ENCODE measurements around the gene ZBTB47.

DNA sequence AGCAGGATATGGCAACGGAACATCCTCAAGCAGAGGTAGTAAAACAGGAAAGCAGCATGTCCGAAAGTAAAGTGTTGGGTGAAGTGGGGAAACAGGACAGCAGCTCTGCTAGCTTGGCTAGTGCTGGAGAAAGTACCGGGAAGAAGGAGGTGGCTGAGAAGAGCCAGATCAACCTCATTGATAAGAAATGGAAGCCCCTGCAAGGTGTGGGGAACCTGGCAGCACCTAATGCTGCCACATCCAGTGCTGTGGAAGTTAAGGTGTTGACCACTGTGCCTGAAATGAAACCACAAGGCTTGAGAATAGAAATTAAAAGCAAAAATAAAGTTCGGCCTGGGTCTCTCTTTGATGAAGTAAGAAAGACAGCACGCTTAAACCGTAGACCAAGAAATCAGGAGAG, 14.3 kb upstream of the ZBTB47 start:
- TF ChIP-seq, protein P1, sequence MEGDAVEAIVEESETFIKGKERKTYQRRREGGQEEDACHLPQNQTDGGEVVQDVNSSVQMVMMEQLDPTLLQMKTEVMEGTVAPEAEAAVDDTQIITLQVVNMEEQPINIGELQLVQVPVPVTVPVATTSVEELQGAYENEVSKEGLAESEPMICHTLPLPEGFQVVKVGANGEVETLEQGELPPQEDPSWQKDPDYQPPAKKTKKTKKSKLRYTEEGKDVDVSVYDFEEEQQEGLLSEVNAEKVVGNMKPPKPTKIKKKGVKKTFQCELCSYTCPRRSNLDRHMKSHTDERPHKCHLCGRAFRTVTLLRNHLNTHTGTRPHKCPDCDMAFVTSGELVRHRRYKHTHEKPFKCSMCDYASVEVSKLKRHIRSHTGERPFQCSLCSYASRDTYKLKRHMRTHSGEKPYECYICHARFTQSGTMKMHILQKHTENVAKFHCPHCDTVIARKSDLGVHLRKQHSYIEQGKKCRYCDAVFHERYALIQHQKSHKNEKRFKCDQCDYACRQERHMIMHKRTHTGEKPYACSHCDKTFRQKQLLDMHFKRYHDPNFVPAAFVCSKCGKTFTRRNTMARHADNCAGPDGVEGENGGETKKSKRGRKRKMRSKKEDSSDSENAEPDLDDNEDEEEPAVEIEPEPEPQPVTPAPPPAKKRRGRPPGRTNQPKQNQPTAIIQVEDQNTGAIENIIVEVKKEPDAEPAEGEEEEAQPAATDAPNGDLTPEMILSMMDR (IDR thresholded peaks at IDR 0.05 in 8 of 11, conservative IDR thresholded peaks at IDR 0.05 in 3 of 11): no peak
- TF ChIP-seq POLR2A (IDR thresholded peaks at IDR 0.05) (no peak), POLR2AphosphoS5 (IDR thresholded peaks at IDR 0.05) (peak in 1 of 3 donors; percentile 47)

All from spleen (tissue), 7 donors.